Umbilical cord (tissue), 2 donors: ENCODE data around the gene POLR1F. TPM values are rescaled to one million over a fixed set of nuclear protein-coding genes. Genes with fewer than 3 reads are reported as not detected.
A peak's percentile ranks its signal among the peaks of the same experiment; 100 is the strongest.

Experiments used
- DNase-seq: peaks from one replicate; pipeline ENCODE4 v3.0.0-alpha.2; 2015; ENCODE audit warnings: low spot score
- total RNA-seq: library from RNA; depleted of rRNA; stranded (reverse); fragments of >200 nt; gene quantifications from one replicate; pipeline ENCODE4 v1.2.3, GENCODE V29; 2014; ENCODE audit warnings: low replicate concordance; ENCODE audit not compliant: insufficient read depth

Gene POLR1F
- total RNA-seq, 1 donor from 2014 or later = 20.2 TPM

DNA sequence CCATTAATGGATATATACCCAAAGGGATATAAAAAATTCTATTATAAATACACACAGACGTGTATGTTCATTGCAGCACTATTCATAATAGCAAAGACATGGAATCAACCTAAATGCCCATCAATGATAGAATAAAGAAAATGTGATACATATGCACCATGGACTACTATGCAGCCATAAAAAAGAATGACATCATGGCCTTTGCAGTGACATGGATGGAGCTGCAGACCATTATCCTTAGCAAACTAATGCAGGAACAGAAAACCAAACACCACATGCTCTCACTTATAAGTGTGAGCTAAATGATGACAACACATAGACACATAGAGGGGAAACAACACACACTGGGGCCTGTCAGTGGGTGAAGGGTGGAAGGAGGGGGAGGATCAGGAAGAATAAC lies 33.0 kb downstream of the POLR1F start:
- DNase-seq = no peak

- peak; percentile 74 for DNase-seq
These were observed 34.4 kb downstream of the POLR1F start for GRCh38 chr7:19674266-19674960.

- no peak for DNase-seq
These were observed 38.0 kb downstream of the POLR1F start for GRCh38 chr7:19670806-19671205.

GRCh38 chr7:19665399-19666008 lies 43.3 kb downstream of the POLR1F start:
- no peak for DNase-seq

DNA sequence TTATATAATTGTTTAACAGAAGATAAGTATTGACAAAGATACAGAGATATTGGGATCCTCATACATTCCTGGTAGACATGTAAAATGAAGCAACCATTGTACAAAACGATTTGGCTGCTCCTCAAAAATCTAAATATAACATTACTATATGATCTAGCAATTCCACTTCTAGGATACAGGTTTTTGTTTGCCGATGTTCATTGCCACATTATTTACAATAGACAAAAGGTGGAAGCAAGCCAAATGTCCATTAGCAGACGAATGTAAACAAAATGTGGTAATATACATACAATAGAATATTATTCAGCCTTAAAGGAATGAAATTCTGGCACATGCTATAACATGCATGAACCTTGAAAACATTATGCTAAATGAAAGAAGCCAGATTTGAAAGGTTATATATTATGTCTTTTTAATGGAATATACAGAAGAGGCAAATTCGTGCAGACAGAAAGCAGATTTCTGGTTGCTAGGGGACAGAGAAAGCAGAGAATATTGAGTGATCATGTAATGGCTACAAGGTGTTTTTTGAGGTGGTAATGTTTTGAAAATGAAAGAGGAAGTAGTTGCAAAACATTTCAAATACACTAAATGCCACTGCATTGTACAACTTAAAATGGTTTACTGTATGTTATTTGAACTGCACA lies 44.9 kb downstream of the POLR1F start:
- DNase-seq = no peak

DNA sequence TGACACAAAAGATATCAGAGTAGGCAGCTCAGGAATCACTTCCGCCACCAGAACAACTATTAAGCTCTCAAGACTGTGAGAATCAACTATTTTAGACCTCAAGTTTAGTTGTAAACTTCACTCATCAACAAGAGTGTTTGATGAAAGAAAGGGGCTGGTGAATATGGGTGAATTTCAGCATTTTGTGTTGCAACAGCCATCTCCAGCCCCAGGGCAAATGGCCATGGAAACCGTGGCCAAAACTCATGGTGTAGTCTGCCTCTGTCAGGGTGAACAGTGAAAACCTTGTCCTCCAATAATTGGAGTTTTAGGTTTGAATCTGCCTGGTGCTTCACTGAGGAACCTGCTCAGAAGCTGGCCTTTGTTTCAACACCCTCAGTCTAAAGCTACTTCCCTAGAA lies 60.0 kb downstream of the POLR1F start:
- DNase-seq = no peak

Other genes with a start within 250 kb of the POLR1F start
- 14.9 TPM for gene TMEM196, start 64.6 kb upstream of the POLR1F start, total RNA-seq